ENCODE measurements around the gene TM9SF4.
A peak's percentile ranks its signal among the peaks of the same experiment; 100 is the strongest.

TM9SF4 gene

DNA sequence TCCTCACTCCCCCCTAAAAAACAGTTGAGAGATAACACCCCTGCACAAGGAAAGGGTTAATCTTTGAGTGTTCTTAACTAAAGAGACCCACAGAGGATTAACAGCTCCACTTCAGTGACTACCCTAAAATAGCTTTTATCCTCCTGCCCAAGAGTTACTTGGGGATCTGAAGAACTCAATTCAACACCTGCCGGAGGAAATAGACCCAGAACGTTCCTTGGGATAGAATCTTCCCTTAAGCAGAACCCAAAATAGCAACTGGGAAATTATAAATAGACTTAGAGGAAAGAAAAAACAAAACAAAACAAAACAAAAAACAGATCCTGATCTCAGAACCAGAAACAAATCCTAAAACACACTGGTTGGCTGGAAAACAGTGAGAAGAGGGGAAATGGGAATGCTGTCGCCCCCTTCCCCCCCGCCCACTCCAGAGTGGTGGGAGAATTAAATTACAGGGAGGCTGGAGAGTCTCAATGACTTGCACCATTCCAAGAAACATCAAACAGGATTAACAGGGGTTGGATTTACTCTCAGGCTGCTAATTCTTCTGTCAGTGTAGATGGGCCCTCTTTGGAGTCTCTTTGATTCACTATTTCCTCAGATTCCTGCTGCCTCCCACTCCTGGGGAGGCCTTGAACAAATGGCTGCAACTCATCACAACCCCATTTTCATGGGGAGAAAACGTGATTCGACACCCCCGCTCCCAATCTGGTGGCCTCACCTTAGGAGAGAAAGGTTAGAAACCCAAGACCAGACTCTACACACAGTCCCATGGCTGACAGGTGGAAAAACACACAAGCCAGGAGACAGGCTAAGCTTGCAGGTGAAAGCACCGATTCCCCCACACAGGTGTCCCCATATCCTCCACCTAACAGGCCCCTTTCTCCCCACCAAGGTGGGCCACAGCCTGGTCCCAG, 96.6 kb downstream of the TM9SF4 start:
- no peak for DNase-seq (ENCODE audit: low read depth in 2 of 2)

DNA sequence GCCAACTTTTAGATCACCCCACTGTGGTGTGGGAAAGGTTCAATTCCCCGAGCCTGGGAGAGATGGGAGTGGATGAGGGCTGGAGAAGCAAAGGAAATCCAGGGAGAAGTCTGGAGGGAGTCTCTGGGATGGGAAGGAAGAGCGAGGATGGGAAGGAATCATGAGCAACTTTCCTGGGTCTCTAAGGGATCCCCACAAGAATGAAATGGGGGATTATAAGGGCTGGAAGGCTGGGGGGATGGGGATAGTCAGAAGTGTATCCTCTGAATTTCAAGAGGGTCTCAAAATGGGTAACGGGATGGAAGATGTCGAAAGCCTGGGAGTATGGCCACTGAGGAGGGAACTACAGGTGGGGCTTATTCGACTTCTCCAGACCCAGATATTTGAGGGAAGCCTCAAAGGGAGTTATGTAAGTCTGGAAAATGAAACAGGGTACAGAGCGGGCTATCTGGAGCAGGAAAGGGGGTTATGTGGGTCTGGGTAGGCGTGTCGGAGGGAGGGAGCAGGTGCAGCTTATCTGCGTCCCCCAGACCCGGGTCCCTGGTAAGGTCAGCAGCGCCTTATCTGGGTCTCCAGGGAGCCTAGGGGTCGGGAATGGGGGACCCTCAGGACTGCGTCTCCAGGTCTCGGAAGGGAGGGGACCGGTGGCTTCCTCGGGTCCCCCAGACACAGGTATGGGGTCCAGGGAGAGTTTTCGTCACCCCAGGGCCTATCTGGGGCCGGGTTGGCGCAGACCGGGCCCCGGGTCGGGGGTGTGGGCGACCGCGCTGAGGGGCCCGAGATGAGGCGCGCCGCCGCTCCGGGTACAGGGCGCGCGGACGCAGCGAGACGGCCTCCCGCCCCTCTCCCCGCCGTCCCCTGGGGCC, 97.5 kb downstream of the TM9SF4 start:
- no peak for DNase-seq (ENCODE audit: low read depth in 2 of 2)

DNA sequence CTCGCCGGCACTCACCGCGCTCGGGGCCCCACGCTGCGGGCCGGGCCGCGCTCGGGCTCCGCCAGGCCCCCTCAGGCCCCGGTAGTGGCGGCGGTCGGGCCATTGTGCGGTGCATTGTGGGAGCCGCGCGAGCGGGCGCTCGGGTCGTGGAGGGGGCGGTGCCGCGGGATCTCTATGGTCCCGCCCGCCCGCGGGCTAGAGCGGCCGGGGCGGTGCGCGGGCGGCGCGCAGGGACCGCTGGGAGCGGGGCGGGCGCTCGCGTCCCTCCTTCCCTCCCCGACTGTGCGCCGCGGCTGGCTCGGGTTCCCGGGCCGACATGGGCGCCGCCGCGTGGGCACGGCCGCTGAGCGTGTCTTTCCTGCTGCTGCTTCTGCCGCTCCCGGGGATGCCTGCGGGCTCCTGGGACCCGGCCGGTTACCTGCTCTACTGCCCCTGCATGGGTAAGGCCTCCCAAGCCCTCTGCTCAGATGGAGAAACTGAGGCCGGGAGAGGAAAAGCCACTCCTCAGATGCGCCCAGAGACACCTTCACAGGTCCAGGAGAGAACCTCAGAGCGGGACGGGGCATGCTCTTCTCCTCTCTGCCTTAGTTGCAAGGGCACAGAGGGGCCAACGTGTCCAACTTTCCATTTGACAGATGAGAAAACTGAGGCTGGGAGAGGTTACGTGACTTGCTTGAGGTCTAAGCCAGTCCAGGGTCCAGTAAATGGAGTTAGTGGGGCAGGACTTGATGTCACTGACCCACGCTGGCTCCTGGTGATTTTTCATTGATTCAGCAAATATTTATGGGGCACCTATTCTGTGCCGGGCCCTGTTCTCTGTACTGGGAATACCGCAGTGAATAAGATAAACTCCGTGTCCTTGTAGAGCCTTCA, 98.3 kb downstream of the TM9SF4 start, which contains the start of the genes PLAGL2 and POFUT1:
Gene PLAGL2, minus strand, starts transcription at position 118 of the 873 bp plus-strand sequence. CDS start 5,565 bp downstream, outside the sequence.
Gene POFUT1, plus strand, starts transcription at position 255 of the 873 bp plus-strand sequence. Its CDS starts 62 bp downstream, at position 317.
- peak; percentile 68 to 77 for DNase-seq (ENCODE audit: low read depth in 2 of 2)

- DNase-seq (ENCODE audit: low read depth in 2 of 2) = no peak
Observed at GRCh38 chr20:32208499-32209154, 99.1 kb downstream of the TM9SF4 start.

GRCh38 chr20:32209850-32210605, 100.5 kb downstream of the TM9SF4 start:
- no peak for DNase-seq (ENCODE audit: low read depth in 2 of 2)

GRCh38 chr20:32213870-32214269, 104.4 kb downstream of the TM9SF4 start:
- DNase-seq (ENCODE audit: low read depth in 2 of 2) = no peak

DNA sequence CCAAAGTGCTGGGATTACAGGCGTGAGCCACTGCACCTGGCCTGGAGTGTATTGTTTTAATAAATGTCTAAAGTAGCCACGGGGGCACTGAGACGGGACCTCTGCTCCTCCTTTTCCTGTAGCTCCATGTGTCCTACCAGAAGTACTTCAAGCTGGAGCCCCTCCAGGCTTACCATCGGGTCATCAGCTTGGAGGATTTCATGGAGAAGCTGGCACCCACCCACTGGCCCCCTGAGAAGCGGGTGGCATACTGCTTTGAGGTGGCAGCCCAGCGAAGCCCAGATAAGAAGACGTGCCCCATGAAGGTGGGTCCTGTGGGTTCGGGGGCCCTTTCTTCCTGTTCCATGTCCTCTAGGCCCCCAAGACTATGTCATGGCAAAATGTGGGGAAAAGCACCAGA, 105.6 kb downstream of the TM9SF4 start:
- no peak for DNase-seq (ENCODE audit: low read depth in 2 of 2)

DNA sequence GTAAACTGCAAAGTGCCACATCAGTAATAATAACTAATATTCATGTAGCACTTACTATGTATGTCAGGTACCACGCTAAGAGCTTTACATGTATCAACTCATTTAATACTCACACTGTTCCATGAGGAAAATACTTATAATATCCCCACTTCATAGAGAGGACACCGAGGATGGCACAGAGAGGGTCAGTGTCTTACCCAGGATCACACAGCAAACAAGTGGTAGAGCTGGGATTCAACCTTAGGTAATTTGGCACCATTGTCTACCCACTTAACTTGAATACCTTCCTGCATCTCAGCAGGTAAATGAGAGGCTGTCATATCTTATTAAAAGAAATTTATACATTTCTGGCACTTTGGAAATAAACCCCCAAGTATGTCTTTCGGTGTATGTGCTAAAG, 106.2 kb downstream of the TM9SF4 start:
- no peak for DNase-seq (ENCODE audit: low read depth in 2 of 2)

DNA sequence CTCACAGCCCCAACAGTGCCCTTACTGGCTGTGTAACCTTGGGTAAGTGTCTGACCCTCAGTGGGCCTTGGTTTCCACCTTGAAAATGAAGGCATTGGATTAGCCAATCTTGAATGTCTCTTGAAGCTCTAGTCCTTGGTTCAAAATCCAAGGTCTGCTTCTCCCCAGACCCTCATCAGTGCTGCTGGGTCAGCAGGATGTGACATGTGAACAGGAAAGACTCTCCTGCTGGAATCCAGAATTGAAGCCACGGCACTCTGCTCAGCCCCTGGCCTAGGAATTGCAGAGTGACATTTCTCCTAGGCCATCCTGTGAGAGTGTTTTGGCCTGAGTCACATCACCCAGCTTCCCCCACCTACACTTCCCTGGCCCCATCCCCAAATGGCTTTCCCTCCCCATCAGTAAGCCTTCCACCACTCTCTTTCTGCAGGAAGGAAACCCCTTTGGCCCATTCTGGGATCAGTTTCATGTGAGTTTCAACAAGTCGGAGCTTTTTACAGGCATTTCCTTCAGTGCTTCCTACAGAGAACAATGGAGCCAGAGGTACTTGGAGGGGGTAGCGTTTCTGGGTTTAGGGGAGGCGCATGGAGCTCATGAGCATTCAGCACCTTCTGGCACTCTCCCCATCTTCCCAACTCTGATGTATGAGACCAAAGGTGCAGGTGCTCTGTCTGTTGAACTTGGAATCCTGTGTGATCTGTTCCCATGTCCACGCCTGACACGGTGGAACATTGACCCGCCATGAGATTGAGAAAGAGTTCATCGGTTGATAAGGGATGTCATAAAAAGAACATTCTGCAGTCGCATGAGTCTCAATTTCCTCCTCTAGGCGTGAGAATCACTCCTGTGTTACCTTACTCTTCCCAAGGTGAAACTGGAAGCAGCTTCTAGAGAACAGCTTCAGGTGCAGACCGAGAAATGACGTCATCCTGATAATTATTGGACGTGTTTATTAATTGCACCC, 106.9 kb downstream of the TM9SF4 start:
- no peak for DNase-seq (ENCODE audit: low read depth in 2 of 2)
